Ovary (tissue), 9 donors: Measurements from ENCODE around the gene TCF7L1. TPM values are rescaled to one million over a fixed set of nuclear protein-coding genes. Genes with fewer than 3 reads are reported as not detected.

Experiments used
- DNase-seq, 5 donors: peaks; one replicate each; pipeline ENCODE4 v3.0.0-alpha.2; 2019 to 2020
- H3K27ac ChIP-seq, 2 donors: fragments of 200-600 bp; one replicate each; pipeline versions ENCODE4 v1.5.1 to v1.8.0; 2019 to 2022
- H3K27me3 ChIP-seq: fragments of 200-600 bp; one replicate; pipeline ENCODE4 v1.8.0; 2022
- H3K36me3 ChIP-seq: fragments of 200-600 bp; sonication (generic); one replicate; pipeline ENCODE4 v1.5.1; 2019
- H3K4me1 ChIP-seq: one replicate; pipeline ENCODE4 v1.8.1; 2013; ENCODE audit warnings: mild to moderate bottlenecking, moderate library complexity; ENCODE audit not compliant: insufficient read depth
- H3K4me3 ChIP-seq: fragments of 200-600 bp; sonication (generic); one replicate; pipeline ENCODE4 v1.5.1; 2017
- H3K9me3 ChIP-seq, 2 donors: fragments of 200-600 bp in 1 of 2; sonication (generic) in 1 of 2; one replicate each; pipeline versions ENCODE4 v1.5.1 to v1.8.1; 2013 to 2019; ENCODE audit warnings: mild to moderate bottlenecking in 1 of 2, moderate library complexity in 1 of 2
- EP300 ChIP-seq: sonication (generic); formaldehyde crosslinking; IDR thresholded peaks from one replicate; pipeline ENCODE4 v1.6.1; 2017; ENCODE audit warnings: antibody characterized with exemption
- POLR2A ChIP-seq: fragments of 450-650 bp; IDR thresholded peaks from one replicate; pipeline ENCODE4 v1.6.1; 2017; ENCODE audit warnings: antibody characterized with exemption, mild to moderate bottlenecking, moderate library complexity
- WGBS, 3 donors: extraction: QIAGEN DNeasy Blood & Tissue Kit in 1 of 3; methylation state at CpG; one replicate each; pipeline versions ENCODE4 v1.1.5 to v1.1.7; 2013 to 2017; 5-methylcytosine and 5-hydroxymethylcytosine counted together
- intact Hi-C, 4 donors: fragments of 100-400 bp; cut with DNase I; formaldehyde crosslinking; loops; one replicate each; pipeline versions ENCODE4 v1.11.0 to v1.15.1; 2022 to 2023
- polyA plus RNA-seq, 2 donors: library from polyadenylated mRNA; stranded (reverse); fragments of 200-250 nt in 1 of 2; fragments of 350-450 nt in 1 of 2; fragmentation: Illumina TruSeq in 1 of 2; extraction: RNeasy Lipid Tissue Mini Kit (QIAGEN cat#74804) in 1 of 2; gene quantifications; one replicate each; pipeline ENCODE4 v1.2.3, GENCODE V29; 2013 to 2014
- total RNA-seq, 7 donors: library from RNA; depleted of rRNA in 2 of 7; stranded (reverse); fragments of >200 nt in 2 of 7; fragmentation: NEBNext Ultra II Directional in 3 of 7; extraction: Animal tissue kit (Norgen Biotek cat#: 25700) in 3 of 7; gene quantifications; one replicate each; pipeline versions ENCODE4 v1.1.0 to v1.2.4, GENCODE V29; 2016 to 2023
- TF ChIP-seq, protein P1 (sequence below), 3 donors: fragments of 450-650 bp in 2 of 3; fragments of 200-600 bp in 1 of 3; IDR thresholded peaks; one replicate each; pipeline versions ENCODE4 v1.5.1 to v1.8.0; 2016 to 2022; ENCODE audit warnings: antibody characterized with exemption in 3 of 3, mild to moderate bottlenecking in 1 of 3
- donor health status: DM: no; HTN: no; CAD: no; lungs with moderate emphysema.
- donor health status: DM: no; HTN: no; CAD: no.
- donor health status: Bipolar disorder and iron deficiency.
- donor health status: DM: yes; HTN: yes; CAD: no.
- donor health status: DM: no; HTN: no; CAD: no.
- donor health status: DM: yes; HTN: yes; CAD: no.

The TCF7L1 gene
- total and polyA plus RNA-seq, 9 donors = 5.2 to 29.8 (median 23.9) TPM

DNA sequence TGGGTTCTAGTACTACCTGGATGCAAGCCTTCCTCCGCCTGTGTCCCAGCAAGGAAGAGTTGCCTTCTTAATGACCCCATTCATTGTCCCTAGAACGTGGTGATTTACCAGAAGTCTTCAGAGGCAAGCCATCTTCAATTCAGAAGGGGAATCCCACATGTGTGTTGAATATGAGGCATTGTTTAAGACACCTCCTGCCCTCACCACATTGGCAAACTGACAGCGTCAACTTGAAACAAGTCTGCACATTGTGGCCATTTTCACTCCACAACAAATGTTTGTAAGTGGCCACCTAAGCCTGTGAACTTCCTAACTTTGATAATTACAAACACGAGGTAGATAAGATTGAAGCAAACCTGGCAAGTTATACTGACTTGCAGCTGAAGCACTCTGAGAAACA, 83.7 kb downstream of the TCF7L1 start:
- Histone ChIP-seq H3K9me3 (no peaks in the 10 kb centered on the region), H3K27ac (no peak overlapping the region), H3K27me3 (no peaks in the 10 kb centered on the region), H3K36me3 (no peaks in the 10 kb centered on the region), H3K4me1 (peaks cover 20% of the 10 kb centered on the region), H3K4me3 (no peak overlapping the region)
- intact Hi-C loops = no loop called here
- 65 to 79% (median 78%) methylated on average over 4 of the region's 4 CpGs for WGBS, 3 donors
- TF ChIP-seq, protein P1, sequence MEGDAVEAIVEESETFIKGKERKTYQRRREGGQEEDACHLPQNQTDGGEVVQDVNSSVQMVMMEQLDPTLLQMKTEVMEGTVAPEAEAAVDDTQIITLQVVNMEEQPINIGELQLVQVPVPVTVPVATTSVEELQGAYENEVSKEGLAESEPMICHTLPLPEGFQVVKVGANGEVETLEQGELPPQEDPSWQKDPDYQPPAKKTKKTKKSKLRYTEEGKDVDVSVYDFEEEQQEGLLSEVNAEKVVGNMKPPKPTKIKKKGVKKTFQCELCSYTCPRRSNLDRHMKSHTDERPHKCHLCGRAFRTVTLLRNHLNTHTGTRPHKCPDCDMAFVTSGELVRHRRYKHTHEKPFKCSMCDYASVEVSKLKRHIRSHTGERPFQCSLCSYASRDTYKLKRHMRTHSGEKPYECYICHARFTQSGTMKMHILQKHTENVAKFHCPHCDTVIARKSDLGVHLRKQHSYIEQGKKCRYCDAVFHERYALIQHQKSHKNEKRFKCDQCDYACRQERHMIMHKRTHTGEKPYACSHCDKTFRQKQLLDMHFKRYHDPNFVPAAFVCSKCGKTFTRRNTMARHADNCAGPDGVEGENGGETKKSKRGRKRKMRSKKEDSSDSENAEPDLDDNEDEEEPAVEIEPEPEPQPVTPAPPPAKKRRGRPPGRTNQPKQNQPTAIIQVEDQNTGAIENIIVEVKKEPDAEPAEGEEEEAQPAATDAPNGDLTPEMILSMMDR (IDR thresholded peaks at IDR 0.05) = no peak
- TF ChIP-seq POLR2A = no peak
- no peak for TF ChIP-seq EP300
- no peak for DNase-seq

- Histone ChIP-seq H3K27me3 (no peaks in the 10 kb centered on the region), H3K27ac (no peak overlapping the region), H3K9me3 (no peaks in the 10 kb centered on the region), H3K4me3 (no peak overlapping the region), H3K36me3 (no peaks in the 10 kb centered on the region), H3K4me1 (peaks cover 1% of the 10 kb centered on the region)
- TF ChIP-seq POLR2A (no peak), EP300 (no peak)
- TF ChIP-seq, protein P1 (IDR thresholded peaks at IDR 0.05) = no peak
- intact Hi-C loops = no loop called here
- WGBS, 3 donors = 40 to 55% (median 50%) methylated on average over 8 of the region's 8 CpGs
- peak in 1 of 5 donors; percentile 47 for DNase-seq
Observed at GRCh38 chr2:85221067-85221691, 88.0 kb downstream of the TCF7L1 start.

GRCh38 chr2:85222792-85223191, 89.6 kb downstream of the TCF7L1 start:
- intact Hi-C loops = no loop called here
- Histone ChIP-seq H3K27me3 (no peaks in the 10 kb centered on the region), H3K9me3 (no peaks in the 10 kb centered on the region), H3K4me1 (no peaks in the 10 kb centered on the region), H3K36me3 (no peaks in the 10 kb centered on the region), H3K4me3 (no peak overlapping the region), H3K27ac (no peak overlapping the region)
- no peak for TF ChIP-seq EP300
- TF ChIP-seq POLR2A = no peak
- TF ChIP-seq, protein P1 (IDR thresholded peaks at IDR 0.05) = no peak
- 37 to 56% (median 49%) methylated on average over 3 of the region's 3 CpGs for WGBS, 3 donors
- DNase-seq = no peak

GRCh38 chr2:85226783-85227182, 93.6 kb downstream of the TCF7L1 start:
- no peaks in the 10 kb centered on the region for H3K36me3 ChIP-seq
- peaks cover 4% of the 10 kb centered on the region for H3K4me1 ChIP-seq
- no peak overlapping the region for H3K27ac ChIP-seq
- H3K27me3 ChIP-seq = no peaks in the 10 kb centered on the region
- no peak for DNase-seq
- no peak for TF ChIP-seq EP300
- TF ChIP-seq, protein P1 (IDR thresholded peaks at IDR 0.05) = no peak
- no peak for TF ChIP-seq POLR2A
- intact Hi-C loops = no loop called here
- H3K9me3 ChIP-seq = no peaks in the 10 kb centered on the region
- no peak overlapping the region for H3K4me3 ChIP-seq
- 93 to 96% (median 94%) methylated on average over 8 of the region's 8 CpGs for WGBS, 3 donors
